ENCODE measurements around the gene MBNL1. TPM values are rescaled to one million over a fixed set of nuclear protein-coding genes. Genes with fewer than 3 reads are reported as not detected.
A peak's percentile ranks its signal among the peaks of the same experiment; 100 is the strongest.
"Not testable (repeated sequence)": the region's sequence is repeated elsewhere in the genome, so short reads cannot be mapped to it uniquely, and the experiment has no call there.

Gene MBNL1
- polyA plus RNA-seq, 1 donor = 53.6 TPM

- no peaks in the 10 kb centered on the region for H3K9me3 ChIP-seq (ENCODE audit: control insufficient read depth, low read depth, low read length)
- H3K4me1 ChIP-seq (ENCODE audit: control insufficient read depth, insufficient read depth, low read length) = no peaks in the 10 kb centered on the region
- 75% methylated on average over 2 of the region's 2 CpGs for WGBS (ENCODE audit: insufficient coverage, low lambda C conversion rate)
- H3K4me3 ChIP-seq (ENCODE audit: low read length) = no peak overlapping the region
- no peaks in the 10 kb centered on the region for H3K36me3 ChIP-seq (ENCODE audit: control insufficient read depth, insufficient read depth, low read length)
- H3K27me3 ChIP-seq (ENCODE audit: control insufficient read depth, insufficient read depth, low read length) = no peaks in the 10 kb centered on the region
- no peak for DNase-seq
- H3K27ac ChIP-seq (ENCODE audit: low read length) = no peak overlapping the region
Observed at GRCh38 chr3:152360302-152360701, 91.6 kb downstream of the MBNL1 start.

- WGBS (ENCODE audit: insufficient coverage, low lambda C conversion rate) = no CpG with 5 or more reads among the region's 1 CpG
- Histone ChIP-seq H3K9me3 (ENCODE audit: control insufficient read depth, low read depth, low read length) (no peaks in the 10 kb centered on the region), H3K4me1 (ENCODE audit: control insufficient read depth, insufficient read depth, low read length) (no peaks in the 10 kb centered on the region), H3K27ac (ENCODE audit: low read length) (no peak overlapping the region), H3K36me3 (ENCODE audit: control insufficient read depth, insufficient read depth, low read length) (no peaks in the 10 kb centered on the region), H3K4me3 (ENCODE audit: low read length) (no peak overlapping the region), H3K27me3 (ENCODE audit: control insufficient read depth, insufficient read depth, low read length) (no peaks in the 10 kb centered on the region)
- DNase-seq = no peak
Observed at GRCh38 chr3:152360966-152361365, 92.2 kb downstream of the MBNL1 start.

- no peaks in the 10 kb centered on the region for H3K4me1 ChIP-seq (ENCODE audit: control insufficient read depth, insufficient read depth, low read length)
- H3K4me3 ChIP-seq (ENCODE audit: low read length) = no peak overlapping the region
- no peaks in the 10 kb centered on the region for H3K9me3 ChIP-seq (ENCODE audit: control insufficient read depth, low read depth, low read length)
- WGBS (ENCODE audit: insufficient coverage, low lambda C conversion rate) = 100% methylated on average over 1 of the region's 5 CpGs
- no peak overlapping the region for H3K27ac ChIP-seq (ENCODE audit: low read length)
- no peaks in the 10 kb centered on the region for H3K27me3 ChIP-seq (ENCODE audit: control insufficient read depth, insufficient read depth, low read length)
- H3K36me3 ChIP-seq (ENCODE audit: control insufficient read depth, insufficient read depth, low read length) = no peaks in the 10 kb centered on the region
- DNase-seq = no peak
Observed at GRCh38 chr3:152362086-152362485, 93.4 kb downstream of the MBNL1 start.

DNA sequence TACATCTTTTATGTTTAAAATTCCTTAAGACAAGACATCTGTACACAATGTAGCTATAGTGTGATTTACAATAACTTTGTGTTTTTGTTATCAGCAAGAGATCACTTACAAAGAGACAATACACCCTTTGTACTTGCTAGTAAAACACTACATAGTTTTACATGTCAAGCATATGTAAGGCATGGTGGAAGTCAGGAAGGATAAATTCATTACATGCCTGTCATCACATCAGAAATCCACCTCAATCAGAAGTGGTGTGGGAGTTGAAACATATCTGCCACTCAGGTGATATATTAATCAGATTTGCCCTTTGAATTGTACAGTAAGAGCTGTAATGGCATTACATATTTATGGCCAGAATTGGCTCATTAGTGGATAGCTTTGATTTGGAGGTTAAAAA, 95.5 kb downstream of the MBNL1 start:
- DNase-seq = peak in 1 of 2 donors; percentile 9
- Histone ChIP-seq H3K9me3 (ENCODE audit: control insufficient read depth, low read depth, low read length) (no peaks in the 10 kb centered on the region), H3K4me1 (ENCODE audit: control insufficient read depth, insufficient read depth, low read length) (no peaks in the 10 kb centered on the region), H3K36me3 (ENCODE audit: control insufficient read depth, insufficient read depth, low read length) (no peaks in the 10 kb centered on the region), H3K27ac (ENCODE audit: low read length) (no peak overlapping the region), H3K4me3 (ENCODE audit: low read length) (no peak overlapping the region), H3K27me3 (ENCODE audit: control insufficient read depth, insufficient read depth, low read length) (no peaks in the 10 kb centered on the region)

DNA sequence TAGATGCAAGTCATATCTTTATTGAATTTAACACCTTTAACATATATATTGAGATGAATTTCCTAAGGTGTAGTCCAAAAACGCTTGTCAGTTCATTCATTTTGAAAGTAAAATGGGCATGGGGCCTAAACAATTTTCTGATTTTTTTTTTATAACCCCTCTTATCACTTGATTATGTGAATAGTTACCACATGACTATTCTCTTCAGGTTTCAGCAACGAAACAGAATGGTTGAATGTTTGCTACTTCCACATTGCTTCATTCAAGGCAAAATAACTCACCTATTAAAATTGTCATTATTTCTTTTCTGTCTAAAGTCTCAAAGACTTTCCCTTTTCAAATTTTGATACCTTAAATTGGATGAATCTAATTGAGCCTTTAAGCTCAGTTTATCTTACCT, 96.4 kb downstream of the MBNL1 start:
- no peak overlapping the region for H3K27ac ChIP-seq (ENCODE audit: low read length)
- H3K4me3 ChIP-seq (ENCODE audit: low read length) = no peak overlapping the region
- H3K36me3 ChIP-seq (ENCODE audit: control insufficient read depth, insufficient read depth, low read length) = no peaks in the 10 kb centered on the region
- H3K27me3 ChIP-seq (ENCODE audit: control insufficient read depth, insufficient read depth, low read length) = no peaks in the 10 kb centered on the region
- 63% methylated on average over 1 of the region's 2 CpGs for WGBS (ENCODE audit: insufficient coverage, low lambda C conversion rate)
- H3K4me1 ChIP-seq (ENCODE audit: control insufficient read depth, insufficient read depth, low read length) = no peaks in the 10 kb centered on the region
- H3K9me3 ChIP-seq (ENCODE audit: control insufficient read depth, low read depth, low read length) = no peaks in the 10 kb centered on the region
- DNase-seq = no peak

DNA sequence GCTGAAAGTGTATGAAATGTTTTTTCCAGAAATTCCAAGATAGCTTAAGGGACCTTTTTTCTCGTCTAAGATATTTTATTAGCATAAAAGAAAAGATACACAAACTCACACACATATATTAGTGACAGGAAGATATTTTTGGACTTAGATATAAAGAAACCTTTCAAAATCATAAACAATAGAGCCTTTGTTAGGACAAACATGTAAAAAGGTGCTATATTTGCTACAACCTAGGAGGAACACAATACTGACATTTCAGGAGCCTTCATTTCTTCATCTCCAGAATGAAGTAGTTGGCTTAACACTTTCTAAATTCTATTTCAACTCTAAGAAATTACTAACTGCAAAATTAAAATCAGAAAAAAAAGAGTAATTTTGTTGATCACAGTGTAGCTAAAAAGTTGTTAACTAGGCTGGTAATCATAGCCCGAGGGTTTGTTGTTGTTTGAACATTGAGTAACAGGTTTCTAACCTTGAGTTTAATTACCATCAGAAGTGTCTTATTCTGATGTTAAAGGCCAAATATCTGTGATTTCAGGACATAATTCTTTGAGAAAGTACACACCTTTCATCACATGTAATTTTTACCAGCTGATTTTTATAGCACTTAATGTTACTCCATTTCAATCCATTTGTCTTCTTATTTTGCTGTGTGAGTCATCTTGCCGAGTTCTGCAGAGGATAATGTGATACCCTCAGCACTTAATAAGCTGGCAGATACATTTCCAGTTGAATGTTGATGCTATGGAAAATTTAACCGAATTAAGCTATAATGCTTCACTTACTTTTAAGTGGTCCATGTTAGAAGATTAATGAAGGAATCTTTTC, 97.3 kb downstream of the MBNL1 start:
- H3K4me1 ChIP-seq (ENCODE audit: control insufficient read depth, insufficient read depth, low read length) = no peaks in the 10 kb centered on the region
- 75% methylated on average over 1 of the region's 4 CpGs for WGBS (ENCODE audit: insufficient coverage, low lambda C conversion rate)
- no peak for DNase-seq
- no peak overlapping the region for H3K27ac ChIP-seq (ENCODE audit: low read length)
- H3K27me3 ChIP-seq (ENCODE audit: control insufficient read depth, insufficient read depth, low read length) = no peaks in the 10 kb centered on the region
- no peak overlapping the region for H3K4me3 ChIP-seq (ENCODE audit: low read length)
- no peaks in the 10 kb centered on the region for H3K36me3 ChIP-seq (ENCODE audit: control insufficient read depth, insufficient read depth, low read length)
- H3K9me3 ChIP-seq (ENCODE audit: control insufficient read depth, low read depth, low read length) = no peaks in the 10 kb centered on the region

DNA sequence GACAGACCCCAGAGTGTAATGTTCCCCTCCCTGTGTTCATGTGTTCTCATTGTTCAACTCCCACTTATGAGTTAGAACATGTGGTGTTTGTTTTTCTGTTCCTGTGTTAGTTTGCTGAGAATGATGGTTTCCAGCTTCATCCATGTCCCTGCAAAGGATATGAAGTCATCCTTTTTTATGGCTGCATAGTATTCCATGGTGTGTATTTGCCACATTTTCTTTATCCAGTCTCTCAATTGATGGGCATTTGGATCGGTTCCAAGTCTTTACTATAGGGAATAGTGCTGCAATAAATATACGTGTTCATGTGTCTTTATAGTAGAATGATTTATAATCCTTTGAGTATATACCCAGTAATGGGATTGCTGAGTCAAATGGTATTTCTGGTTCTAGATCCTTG, 98.5 kb downstream of the MBNL1 start:
- not testable (repeated sequence) for H3K4me3 ChIP-seq (ENCODE audit: low read length); H3K27ac ChIP-seq (ENCODE audit: low read length); H3K36me3 ChIP-seq (ENCODE audit: control insufficient read depth, insufficient read depth, low read length); H3K27me3 ChIP-seq (ENCODE audit: control insufficient read depth, insufficient read depth, low read length); DNase-seq; H3K9me3 ChIP-seq (ENCODE audit: control insufficient read depth, low read depth, low read length); H3K4me1 ChIP-seq (ENCODE audit: control insufficient read depth, insufficient read depth, low read length)
- WGBS (ENCODE audit: insufficient coverage, low lambda C conversion rate) = no CpG with 5 or more reads among the region's 2 CpGs

DNA sequence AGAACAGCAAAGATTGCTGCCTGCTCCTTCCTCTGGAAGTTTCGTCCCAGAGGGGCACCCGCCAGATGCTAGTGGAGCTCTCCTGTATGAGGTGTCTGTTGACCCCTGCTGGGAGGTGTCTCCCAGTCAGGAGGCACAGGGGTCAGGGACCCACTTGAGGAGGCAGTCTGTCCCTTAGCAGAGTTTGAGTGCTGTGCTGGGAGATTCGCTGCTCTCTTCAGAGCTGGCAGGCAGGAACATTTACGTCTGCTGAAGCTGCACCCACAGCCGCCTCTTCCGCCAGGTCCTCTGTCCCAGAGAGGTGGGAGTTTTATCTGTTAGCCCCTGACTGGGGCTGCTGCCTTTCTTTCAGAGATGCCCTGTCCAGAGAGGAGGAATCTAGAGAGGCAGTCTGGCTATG, 103.9 kb downstream of the MBNL1 start:
- not testable (repeated sequence) for H3K4me1 ChIP-seq (ENCODE audit: control insufficient read depth, insufficient read depth, low read length); H3K9me3 ChIP-seq (ENCODE audit: control insufficient read depth, low read depth, low read length); H3K36me3 ChIP-seq (ENCODE audit: control insufficient read depth, insufficient read depth, low read length); H3K4me3 ChIP-seq (ENCODE audit: low read length); H3K27ac ChIP-seq (ENCODE audit: low read length); H3K27me3 ChIP-seq (ENCODE audit: control insufficient read depth, insufficient read depth, low read length); DNase-seq
- WGBS (ENCODE audit: insufficient coverage, low lambda C conversion rate) = no CpG with 5 or more reads among the region's 6 CpGs

DNA sequence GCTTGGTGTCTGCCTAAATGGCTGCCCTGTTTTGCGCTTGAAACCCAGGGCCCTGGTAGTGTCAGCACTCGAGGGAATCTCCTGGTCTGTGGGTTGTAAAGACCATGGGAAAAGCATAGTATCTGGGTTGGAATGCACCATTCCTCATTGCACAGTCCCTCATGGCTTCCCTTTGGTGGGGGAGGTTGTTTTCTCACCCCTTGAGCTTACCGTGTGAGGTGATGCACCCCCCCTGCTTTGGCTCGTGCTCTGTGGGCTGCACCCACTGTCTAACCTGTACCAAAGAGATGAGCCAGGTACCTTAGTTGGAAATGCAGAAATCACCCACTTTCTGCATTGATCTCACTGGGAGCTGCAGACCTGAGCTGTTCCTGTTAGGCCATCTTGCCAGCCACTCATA, 104.7 kb downstream of the MBNL1 start:
- no CpG with 5 or more reads among the region's 4 CpGs for WGBS (ENCODE audit: insufficient coverage, low lambda C conversion rate)
- Histone ChIP-seq H3K4me1 (ENCODE audit: control insufficient read depth, insufficient read depth, low read length) (no peaks in the 10 kb centered on the region), H3K27ac (ENCODE audit: low read length) (no peak overlapping the region), H3K27me3 (ENCODE audit: control insufficient read depth, insufficient read depth, low read length) (no peaks in the 10 kb centered on the region), H3K36me3 (ENCODE audit: control insufficient read depth, insufficient read depth, low read length) (peaks cover 2% of the 10 kb centered on the region), H3K4me3 (ENCODE audit: low read length) (no peak overlapping the region), H3K9me3 (ENCODE audit: control insufficient read depth, low read depth, low read length) (no peaks in the 10 kb centered on the region)
- DNase-seq = no peak

GRCh38 chr3:152374262-152374990, 105.7 kb downstream of the MBNL1 start:
- H3K4me1 ChIP-seq (ENCODE audit: control insufficient read depth, insufficient read depth, low read length) = no peaks in the 10 kb centered on the region

DNA sequence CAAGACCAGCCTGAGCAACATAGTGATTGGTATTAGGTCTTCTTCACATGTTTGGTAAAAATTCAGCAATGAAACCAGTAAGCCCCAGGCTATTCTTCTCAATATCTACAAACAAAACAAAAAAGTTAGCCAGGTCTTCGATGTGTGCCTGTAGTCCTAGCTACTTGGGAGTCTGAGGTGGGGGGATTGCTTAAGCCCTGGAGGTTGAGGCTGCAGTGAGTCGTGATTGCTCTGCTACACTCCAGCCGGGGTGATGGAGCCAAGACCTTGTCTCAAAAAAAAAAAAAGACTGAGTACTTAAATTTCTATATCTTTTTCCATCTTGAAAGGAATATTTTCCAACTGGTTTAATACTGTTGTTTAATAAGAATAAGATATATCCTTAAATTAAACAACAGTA, 106.8 kb downstream of the MBNL1 start:
- no peak for DNase-seq
- Histone ChIP-seq H3K27ac (ENCODE audit: low read length) (no peak overlapping the region), H3K4me3 (ENCODE audit: low read length) (no peak overlapping the region), H3K9me3 (ENCODE audit: control insufficient read depth, low read depth, low read length) (no peaks in the 10 kb centered on the region), H3K27me3 (ENCODE audit: control insufficient read depth, insufficient read depth, low read length) (no peaks in the 10 kb centered on the region), H3K36me3 (ENCODE audit: control insufficient read depth, insufficient read depth, low read length) (peaks cover 5% of the 10 kb centered on the region), H3K4me1 (ENCODE audit: control insufficient read depth, insufficient read depth, low read length) (no peaks in the 10 kb centered on the region)
- WGBS (ENCODE audit: insufficient coverage, low lambda C conversion rate) = no CpG with 5 or more reads among the region's 3 CpGs

More at GRCh38 chr3:152374262-152374990, 105.7 kb downstream of the MBNL1 start:
- H3K27ac ChIP-seq (ENCODE audit: low read length) = no peak overlapping the region
- 80% methylated on average over 1 of the region's 3 CpGs for WGBS (ENCODE audit: insufficient coverage, low lambda C conversion rate)
- no peak for DNase-seq
- no peaks in the 10 kb centered on the region for H3K27me3 ChIP-seq (ENCODE audit: control insufficient read depth, insufficient read depth, low read length)
- no peak overlapping the region for H3K4me3 ChIP-seq (ENCODE audit: low read length)
- H3K9me3 ChIP-seq (ENCODE audit: control insufficient read depth, low read depth, low read length) = no peaks in the 10 kb centered on the region
- peaks cover 5% of the 10 kb centered on the region for H3K36me3 ChIP-seq (ENCODE audit: control insufficient read depth, insufficient read depth, low read length)

Measured in large intestine (tissue), 3 donors.